ENCODE measurements around the gene NEIL3. TPM values are rescaled to one million over a fixed set of nuclear protein-coding genes. Genes with fewer than 3 reads are reported as not detected.

The NEIL3 gene
- total RNA-seq, 1 donor from 2014 or later, result 0.46 TPM

GRCh38 chr4:177411996-177412395 lies 102.3 kb downstream of the NEIL3 start:
- DNase-seq (ENCODE audit: low spot score), result no peak

Other genes starting within 250 kb of the NEIL3 start
- gene AGA, start 132.6 kb downstream of the NEIL3 start, total RNA-seq, result 38.9 TPM